ENCODE data around the gene CNOT9.

Gene CNOT9

DNA sequence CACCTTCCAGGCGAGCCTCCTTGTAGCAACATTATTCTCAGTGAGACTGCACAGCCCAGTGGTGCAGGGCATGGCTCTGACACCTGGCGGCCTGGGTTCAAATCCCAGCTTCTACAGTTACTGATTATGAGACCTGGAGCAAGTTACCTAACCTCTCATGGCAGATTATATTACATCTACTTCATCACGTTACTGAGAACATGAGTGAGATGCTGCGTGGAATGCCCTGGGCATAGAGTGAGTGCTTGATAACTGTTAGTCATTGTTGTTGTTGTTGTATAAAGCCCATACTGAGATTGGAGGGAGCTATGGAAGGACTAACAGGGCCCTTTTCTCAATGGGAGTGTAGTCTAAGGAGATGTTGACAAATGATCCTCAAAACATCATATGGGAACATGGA is 57.7 kb downstream of the CNOT9 start:
- no peak overlapping the region for H3K23ac ChIP-seq (ENCODE audit: low read length)
- WGBS (ENCODE audit: extremely low coverage, insufficient coverage, insufficient read length): no CpG with 5 or more reads among the region's 4 CpGs

GRCh38 chr2:218627939-218628338 is 59.3 kb downstream of the CNOT9 start:
- no peaks in the 10 kb centered on the region for H3K79me2 ChIP-seq (ENCODE audit: control insufficient read depth, insufficient read depth, low read length, poor library complexity)
- WGBS (ENCODE audit: extremely low coverage, insufficient coverage, insufficient read length): no CpG with 5 or more reads among the region's 4 CpGs
- no peaks in the 10 kb centered on the region for H3K36me3 ChIP-seq (ENCODE audit: control insufficient read depth in 1 of 2, insufficient read depth in 2 of 2, low read length in 2 of 2)
- H3K27ac ChIP-seq (ENCODE audit: low read depth, low read length): no peak overlapping the region
- no peak overlapping the region for H2AK5ac ChIP-seq (ENCODE audit: low read length)
- H3K9ac ChIP-seq (ENCODE audit: low read length): no peak overlapping the region
- no peak overlapping the region for H3K18ac ChIP-seq (ENCODE audit: low read length)
- no peak overlapping the region for H3K4me3 ChIP-seq (ENCODE audit: low read depth, low read length)
- H3K27me3 ChIP-seq (ENCODE audit: insufficient read depth, low read length): no peaks in the 10 kb centered on the region
- H3K14ac ChIP-seq (ENCODE audit: low read length): no peak overlapping the region
- no peaks in the 10 kb centered on the region for H3K79me1 ChIP-seq (ENCODE audit: low read length)
- no peak overlapping the region for H2BK120ac ChIP-seq (ENCODE audit: insufficient read depth, low read length, poor library complexity)
- H3K4ac ChIP-seq (ENCODE audit: low read depth, low read length): no peak overlapping the region
- no peak overlapping the region for H3K4me2 ChIP-seq (ENCODE audit: low read length)
- H4K8ac ChIP-seq (ENCODE audit: low read depth, low read length): no peak overlapping the region
- H4K12ac ChIP-seq (ENCODE audit: low read depth, low read length): no peak overlapping the region
- no peak overlapping the region for H3K23ac ChIP-seq (ENCODE audit: low read length)
- DNase-seq: no peak
- H4K91ac ChIP-seq (ENCODE audit: low read depth, low read length): no peak overlapping the region
- peaks cover 2% of the 10 kb centered on the region for H3K9me3 ChIP-seq (ENCODE audit: insufficient read depth, low read depth, low read length)
- no peak overlapping the region for H2BK5ac ChIP-seq (ENCODE audit: low read depth, low read length, poor library complexity)
- no peak overlapping the region for H2BK12ac ChIP-seq (ENCODE audit: low read length)
- no peaks in the 10 kb centered on the region for H3K4me1 ChIP-seq (ENCODE audit: control insufficient read depth in 1 of 2, insufficient read depth in 2 of 2, low read length in 2 of 2)
- H2AFZ ChIP-seq (ENCODE audit: insufficient read depth, low read length, poor library complexity): no peak overlapping the region

More for the DNA sequence above, 57.7 kb downstream of the CNOT9 start:
- Histone ChIP-seq H2BK120ac (ENCODE audit: insufficient read depth, low read length, poor library complexity) (no peak overlapping the region), H3K27me3 (ENCODE audit: insufficient read depth, low read length) (no peaks in the 10 kb centered on the region), H3K4ac (ENCODE audit: low read depth, low read length) (no peak overlapping the region), H2AFZ (ENCODE audit: insufficient read depth, low read length, poor library complexity) (no peak overlapping the region), H4K12ac (ENCODE audit: low read depth, low read length) (no peak overlapping the region), H3K18ac (ENCODE audit: low read length) (no peak overlapping the region), H3K79me1 (ENCODE audit: low read length) (no peaks in the 10 kb centered on the region), H3K27ac (ENCODE audit: low read depth, low read length) (no peak overlapping the region), H3K14ac (ENCODE audit: low read length) (no peak overlapping the region), H3K4me1 (ENCODE audit: control insufficient read depth in 1 of 2, insufficient read depth in 2 of 2, low read length in 2 of 2) (no peaks in the 10 kb centered on the region), H4K91ac (ENCODE audit: low read depth, low read length) (no peak overlapping the region), H2BK5ac (ENCODE audit: low read depth, low read length, poor library complexity) (no peak overlapping the region), H3K9ac (ENCODE audit: low read length) (no peak overlapping the region), H4K8ac (ENCODE audit: low read depth, low read length) (no peak overlapping the region), H3K4me2 (ENCODE audit: low read length) (no peak overlapping the region), H3K9me3 (ENCODE audit: insufficient read depth, low read depth, low read length) (peaks cover 2% of the 10 kb centered on the region), H3K4me3 (ENCODE audit: low read depth, low read length) (no peak overlapping the region), H3K79me2 (ENCODE audit: control insufficient read depth, insufficient read depth, low read length, poor library complexity) (no peaks in the 10 kb centered on the region), H2AK5ac (ENCODE audit: low read length) (no peak overlapping the region), H2BK12ac (ENCODE audit: low read length) (no peak overlapping the region), H3K36me3 (ENCODE audit: control insufficient read depth in 1 of 2, insufficient read depth in 2 of 2, low read length in 2 of 2) (no peaks in the 10 kb centered on the region)
- DNase-seq: no peak

DNA sequence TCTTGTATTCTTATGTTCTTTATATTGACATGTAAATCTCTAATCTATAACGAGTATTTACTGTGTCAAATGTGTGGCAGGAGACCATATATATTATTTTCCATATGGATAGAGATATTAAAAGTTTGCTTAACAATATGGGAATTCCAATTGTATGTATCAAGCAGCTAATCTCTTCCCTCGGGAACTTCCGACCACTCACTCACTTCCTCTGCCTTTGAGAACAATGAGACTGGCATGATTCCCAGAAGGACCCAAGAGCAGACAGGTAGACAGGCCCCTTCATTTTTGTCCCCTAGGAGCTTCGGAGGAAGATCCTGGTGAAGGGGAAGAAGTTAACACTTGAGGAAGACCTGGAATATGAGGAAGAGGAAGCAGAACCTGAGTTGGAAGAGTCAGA is 63.2 kb downstream of the CNOT9 start:
- Histone ChIP-seq H4K12ac (ENCODE audit: low read depth, low read length) (no peak overlapping the region), H3K14ac (ENCODE audit: low read length) (no peak overlapping the region), H3K27ac (ENCODE audit: low read depth, low read length) (no peak overlapping the region), H3K79me1 (ENCODE audit: low read length) (no peaks in the 10 kb centered on the region), H3K4ac (ENCODE audit: low read depth, low read length) (no peak overlapping the region), H2BK5ac (ENCODE audit: low read depth, low read length, poor library complexity) (no peak overlapping the region), H3K27me3 (ENCODE audit: insufficient read depth, low read length) (no peaks in the 10 kb centered on the region), H3K4me2 (ENCODE audit: low read length) (no peak overlapping the region), H3K4me1 (ENCODE audit: control insufficient read depth in 1 of 2, insufficient read depth in 2 of 2, low read length in 2 of 2) (no peaks in the 10 kb centered on the region), H2BK12ac (ENCODE audit: low read length) (no peak overlapping the region), H3K9ac (ENCODE audit: low read length) (no peak overlapping the region), H2AK5ac (ENCODE audit: low read length) (no peak overlapping the region), H4K8ac (ENCODE audit: low read depth, low read length) (no peak overlapping the region), H3K36me3 (ENCODE audit: control insufficient read depth in 1 of 2, insufficient read depth in 2 of 2, low read length in 2 of 2) (peaks cover 14 to 26% of the 10 kb centered on the region in 2 experiments), H4K91ac (ENCODE audit: low read depth, low read length) (no peak overlapping the region), H2BK120ac (ENCODE audit: insufficient read depth, low read length, poor library complexity) (no peak overlapping the region), H3K79me2 (ENCODE audit: control insufficient read depth, insufficient read depth, low read length, poor library complexity) (no peaks in the 10 kb centered on the region), H2AFZ (ENCODE audit: insufficient read depth, low read length, poor library complexity) (no peak overlapping the region), H3K23ac (ENCODE audit: low read length) (no peak overlapping the region), H3K9me3 (ENCODE audit: insufficient read depth, low read depth, low read length) (peaks cover 2% of the 10 kb centered on the region), H3K4me3 (ENCODE audit: low read depth, low read length) (no peak overlapping the region), H3K18ac (ENCODE audit: low read length) (no peak overlapping the region)
- no CpG with 5 or more reads among the region's 4 CpGs for WGBS (ENCODE audit: extremely low coverage, insufficient coverage, insufficient read length)
- no peak for DNase-seq

GRCh38 chr2:218635719-218636118 is 67.1 kb downstream of the CNOT9 start:
- Histone ChIP-seq H3K27me3 (ENCODE audit: insufficient read depth, low read length) (no peaks in the 10 kb centered on the region), H4K91ac (ENCODE audit: low read depth, low read length) (no peak overlapping the region), H3K4me1 (ENCODE audit: control insufficient read depth in 1 of 2, insufficient read depth in 2 of 2, low read length in 2 of 2) (no peaks in the 10 kb centered on the region), H3K9ac (ENCODE audit: low read length) (no peak overlapping the region), H2AK5ac (ENCODE audit: low read length) (no peak overlapping the region), H2BK5ac (ENCODE audit: low read depth, low read length, poor library complexity) (no peak overlapping the region), H3K9me3 (ENCODE audit: insufficient read depth, low read depth, low read length) (no peaks in the 10 kb centered on the region), H3K36me3 (ENCODE audit: control insufficient read depth in 1 of 2, insufficient read depth in 2 of 2, low read length in 2 of 2) (peaks cover 31 to 55% of the 10 kb centered on the region in 2 experiments), H3K23ac (ENCODE audit: low read length) (no peak overlapping the region), H4K12ac (ENCODE audit: low read depth, low read length) (no peak overlapping the region), H2AFZ (ENCODE audit: insufficient read depth, low read length, poor library complexity) (no peak overlapping the region), H3K14ac (ENCODE audit: low read length) (no peak overlapping the region), H3K4me3 (ENCODE audit: low read depth, low read length) (no peak overlapping the region), H3K18ac (ENCODE audit: low read length) (no peak overlapping the region), H3K79me2 (ENCODE audit: control insufficient read depth, insufficient read depth, low read length, poor library complexity) (no peaks in the 10 kb centered on the region), H3K4me2 (ENCODE audit: low read length) (no peak overlapping the region), H3K79me1 (ENCODE audit: low read length) (no peaks in the 10 kb centered on the region), H3K27ac (ENCODE audit: low read depth, low read length) (no peak overlapping the region), H2BK120ac (ENCODE audit: insufficient read depth, low read length, poor library complexity) (no peak overlapping the region), H4K8ac (ENCODE audit: low read depth, low read length) (no peak overlapping the region), H3K4ac (ENCODE audit: low read depth, low read length) (no peak overlapping the region), H2BK12ac (ENCODE audit: low read length) (no peak overlapping the region)
- WGBS (ENCODE audit: extremely low coverage, insufficient coverage, insufficient read length): no CpG with 5 or more reads among the region's 5 CpGs
- DNase-seq: no peak

Data from trophoblast cell (in vitro differentiated cells and primary cell).